Stimulated activated CD4-positive, alpha-beta T cell treated with anti-CD3 and anti-CD28 coated beads, Interleukin-4, amount 100 ng/mL, for 1 hour (primary cell): ENCODE measurements around the gene KCNAB2.

Experiments used
- DNase-seq: peaks from one replicate; pipeline ENCODE4 v3.0.0-alpha.2; 2020

KCNAB2 gene

DNA sequence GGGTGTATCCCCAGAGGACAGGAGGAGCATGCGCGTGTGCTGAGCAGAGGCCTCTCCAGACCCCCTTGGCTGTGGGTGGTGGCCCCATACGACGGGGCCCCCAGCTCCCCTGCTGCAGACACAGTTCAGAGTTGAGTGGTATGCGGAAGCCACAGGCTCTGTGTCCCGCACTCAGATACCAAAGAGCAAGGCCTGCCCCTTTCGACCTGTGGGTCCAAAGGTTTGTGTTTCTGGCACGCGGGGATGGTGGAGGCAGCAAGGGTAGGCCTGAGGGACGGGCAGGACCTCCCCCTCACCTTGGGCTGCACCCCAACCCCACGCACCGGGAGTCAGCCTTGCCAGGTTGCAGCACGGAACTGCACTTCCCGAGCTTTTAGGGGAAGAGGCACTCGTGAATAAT lies at the start of gene KCNAB2:
KCNAB2 (plus strand) TSS at position 328 of the 400 bp plus-strand sequence. CDS start 5,649 bp downstream, outside the sequence.
- no peak for DNase-seq

DNA sequence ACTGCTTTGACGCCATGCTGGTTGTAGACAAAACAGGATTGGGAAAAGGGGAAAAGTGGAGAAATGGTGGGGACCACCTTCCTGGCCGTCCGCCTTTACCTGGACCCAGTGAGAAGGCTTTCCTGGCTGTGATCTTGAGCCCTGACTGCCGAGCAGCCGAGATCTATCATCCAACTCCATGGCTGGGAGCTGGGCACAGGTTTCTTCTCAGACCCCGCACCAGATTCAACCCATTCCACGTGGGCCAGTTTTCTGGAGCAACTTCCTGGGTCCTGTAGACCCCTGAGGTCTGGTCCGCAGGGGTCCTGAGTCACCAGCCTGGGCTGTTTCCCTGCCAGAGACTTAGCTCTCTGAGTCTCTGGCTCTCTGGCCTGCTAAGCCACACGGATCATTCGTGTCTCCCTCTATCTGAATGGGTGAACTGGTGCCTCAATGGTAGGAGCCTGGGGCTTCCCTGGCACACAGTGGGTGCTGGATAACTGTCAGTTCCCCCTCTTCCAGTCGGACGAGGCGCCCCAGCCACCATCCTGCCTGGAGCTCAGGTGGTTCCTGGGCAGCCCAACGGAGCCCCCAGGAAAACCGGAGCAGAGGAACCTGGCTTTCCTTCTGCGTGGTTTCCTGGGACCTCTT lies 48.9 kb upstream of the KCNAB2 start:
- no peak for DNase-seq

DNA sequence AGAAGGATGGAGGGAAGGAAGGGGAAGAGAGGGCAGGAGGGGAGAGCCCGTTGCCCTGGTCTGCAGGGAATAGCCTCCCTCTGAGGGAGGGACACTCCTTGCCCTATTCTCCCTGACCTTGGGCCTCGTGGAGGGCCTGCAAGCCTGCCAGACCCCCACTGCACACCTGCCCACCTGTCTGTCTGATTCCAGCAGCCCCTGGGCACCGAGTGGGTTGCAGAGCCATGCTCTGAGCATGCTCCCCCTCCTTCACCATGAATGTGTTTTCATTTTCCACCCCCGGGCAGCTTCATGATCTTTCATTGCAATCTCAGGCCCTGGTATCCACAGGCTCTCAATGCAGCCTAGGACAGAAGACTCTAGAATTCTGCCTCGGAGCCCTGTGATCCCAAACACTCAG lies 48.4 kb upstream of the KCNAB2 start:
- DNase-seq = no peak

DNA sequence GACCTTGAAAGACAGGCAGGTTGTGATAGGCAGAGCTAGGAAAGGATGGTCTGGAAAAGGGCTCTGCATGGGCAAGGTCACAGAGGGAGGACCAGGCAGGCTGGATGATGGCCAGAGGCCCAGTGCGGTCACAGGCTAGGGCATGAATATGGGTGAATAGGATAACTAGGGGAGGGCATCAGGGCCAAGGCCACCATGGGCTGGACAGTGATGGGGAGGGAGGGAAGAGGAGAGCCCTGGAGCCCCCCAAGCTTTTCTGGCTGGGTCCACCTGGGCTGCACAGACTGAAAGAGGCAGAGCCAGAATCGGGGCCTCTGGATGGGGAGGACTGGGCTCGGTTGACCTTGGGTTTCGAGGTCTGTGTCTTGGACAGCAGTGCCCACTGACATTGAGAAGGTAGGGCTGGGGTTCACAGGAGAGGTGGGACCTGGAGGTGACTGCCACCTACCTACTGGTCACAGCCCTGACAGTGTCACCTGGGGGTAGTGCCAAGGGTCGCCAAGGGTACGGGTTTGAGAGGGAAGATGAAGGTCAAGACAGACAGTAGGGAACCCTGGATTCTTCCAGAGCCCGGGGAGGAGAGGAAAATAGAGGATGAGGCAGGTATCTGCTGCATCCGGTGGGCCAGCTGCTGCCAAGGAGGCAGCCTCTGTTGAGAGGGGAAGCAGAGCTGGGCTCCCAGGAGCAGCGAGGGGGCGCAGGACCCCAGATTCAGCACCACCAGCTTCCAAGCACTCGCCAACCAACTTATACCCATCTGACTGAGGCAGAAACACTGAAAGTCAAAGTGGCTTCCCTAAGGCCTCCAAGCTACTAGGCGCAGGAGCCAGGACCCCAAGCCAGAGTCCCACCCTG lies 47.4 kb upstream of the KCNAB2 start:
- no peak for DNase-seq

DNA sequence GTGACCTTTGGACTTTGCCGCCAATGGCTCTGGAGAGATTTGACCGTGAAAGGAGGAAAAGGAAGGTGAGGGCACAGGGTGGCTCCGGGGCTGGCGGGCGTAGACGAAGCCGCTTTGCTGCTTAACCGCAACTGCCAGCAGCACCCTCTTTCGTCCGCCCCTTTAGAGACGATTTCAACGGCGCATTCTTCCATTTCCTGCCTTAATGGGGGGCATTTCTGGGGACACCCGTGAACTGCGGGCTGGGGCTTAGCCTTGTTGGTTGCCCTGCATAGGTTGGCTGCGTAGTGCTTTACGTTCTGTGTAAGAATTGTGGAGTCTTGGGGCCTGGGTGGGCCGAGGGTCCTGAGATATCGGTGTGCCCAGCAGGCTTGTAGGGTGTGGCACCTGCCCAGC lies 46.8 kb upstream of the KCNAB2 start:
- no peak for DNase-seq

DNA sequence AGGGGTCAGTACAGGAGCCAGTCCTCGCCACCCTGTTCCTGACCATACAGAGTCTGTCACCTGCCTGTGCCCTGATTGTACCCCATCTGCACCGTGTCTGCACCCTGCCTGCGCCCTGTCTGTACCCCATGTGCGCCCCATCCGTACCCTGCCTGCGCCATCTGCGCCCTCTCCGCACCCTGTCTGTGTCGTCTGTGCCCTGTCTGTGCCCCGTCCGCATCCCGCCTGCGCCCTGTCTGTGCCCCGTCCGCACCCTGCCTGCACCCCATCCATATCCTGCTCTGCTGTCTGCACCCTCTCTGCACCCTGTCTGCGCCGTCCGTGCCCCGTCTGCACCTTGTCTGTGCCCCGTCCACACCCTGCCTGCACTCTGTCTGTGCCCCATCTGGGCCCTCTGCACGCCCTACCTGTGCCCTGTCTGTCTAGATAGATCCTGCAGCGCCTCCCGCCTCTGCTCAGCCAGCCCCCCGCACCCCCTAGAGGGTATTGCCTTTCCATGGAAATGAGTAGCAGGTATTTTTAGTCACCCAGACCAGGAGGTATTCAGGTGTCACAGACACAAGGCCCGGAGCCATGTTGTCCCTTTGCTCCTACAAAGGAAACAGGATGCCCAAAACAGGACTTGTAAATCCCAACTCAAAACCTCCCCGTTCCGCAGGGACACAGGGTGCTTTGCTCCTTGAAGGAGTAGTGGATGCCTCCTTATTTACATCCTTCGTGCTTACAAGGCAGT lies 45.8 kb upstream of the KCNAB2 start:
- no peak for DNase-seq

DNA sequence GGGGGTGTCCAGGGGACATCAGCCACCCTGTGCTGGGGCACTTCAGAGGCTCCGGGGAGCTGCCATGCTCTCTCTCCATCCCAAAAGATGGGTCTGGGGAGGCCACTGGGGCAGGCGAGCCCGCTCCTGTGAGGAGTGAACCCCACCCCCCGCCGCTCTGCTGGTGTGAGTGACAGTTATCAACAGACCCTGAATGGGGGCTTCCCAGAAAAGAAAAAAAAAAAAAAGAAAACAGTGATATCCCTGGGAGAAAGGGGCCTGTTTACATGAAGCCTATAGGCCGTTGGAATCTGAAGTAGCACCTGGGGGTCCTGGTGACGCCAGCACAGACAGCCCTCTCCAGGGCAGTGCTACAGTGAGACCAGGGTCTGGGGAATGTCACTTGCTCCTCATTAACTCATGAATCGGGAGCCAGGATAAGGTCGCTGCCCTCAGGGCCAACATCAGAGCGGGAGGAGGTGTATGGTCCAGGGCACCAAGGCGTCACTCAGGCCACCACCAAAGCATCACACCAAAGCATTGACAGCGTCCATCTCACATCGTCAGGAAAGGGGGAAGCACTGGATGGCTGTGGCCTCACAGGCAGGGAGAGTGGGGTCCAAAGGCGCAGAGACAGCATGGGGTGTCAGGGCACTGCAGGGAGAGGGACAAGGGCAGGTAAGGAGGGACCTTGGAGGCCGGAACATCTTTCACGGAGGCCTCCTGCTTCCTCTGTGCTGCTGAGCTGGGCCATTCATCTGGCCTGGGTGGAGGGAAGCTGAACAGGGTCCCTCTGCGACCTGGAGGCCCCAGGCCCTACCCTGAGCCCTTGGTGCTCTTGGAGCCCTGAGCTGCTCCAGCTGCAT lies 45.0 kb upstream of the KCNAB2 start:
- DNase-seq = no peak

DNA sequence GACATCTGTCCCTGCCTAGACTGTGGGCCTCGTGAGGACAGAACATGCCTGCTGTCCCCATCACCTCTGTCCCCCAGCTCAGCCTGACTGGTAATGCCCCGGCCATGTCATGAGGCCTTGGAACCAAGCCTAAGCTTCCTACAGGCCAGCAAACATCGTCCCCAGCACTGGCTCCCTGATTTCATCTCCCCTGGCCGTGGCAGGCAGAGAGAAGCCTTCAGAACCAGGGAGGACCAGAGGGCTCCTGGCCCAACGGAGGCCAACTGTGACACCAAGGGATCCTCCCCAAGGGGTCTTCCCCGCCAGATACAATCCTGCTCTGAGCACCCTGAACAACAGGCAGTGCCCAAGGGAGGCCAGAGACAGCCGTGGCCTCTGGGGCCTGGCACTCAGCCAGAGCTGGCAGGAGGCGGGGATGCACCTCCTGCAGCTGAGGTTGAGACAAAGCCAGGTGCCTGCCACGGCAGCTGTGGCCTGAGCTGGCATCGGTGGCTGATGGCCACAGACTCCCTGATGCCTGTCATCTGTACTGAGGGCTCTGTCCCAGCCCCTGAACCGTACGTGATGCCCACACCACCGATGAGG lies 43.6 kb upstream of the KCNAB2 start:
- DNase-seq = no peak

DNA sequence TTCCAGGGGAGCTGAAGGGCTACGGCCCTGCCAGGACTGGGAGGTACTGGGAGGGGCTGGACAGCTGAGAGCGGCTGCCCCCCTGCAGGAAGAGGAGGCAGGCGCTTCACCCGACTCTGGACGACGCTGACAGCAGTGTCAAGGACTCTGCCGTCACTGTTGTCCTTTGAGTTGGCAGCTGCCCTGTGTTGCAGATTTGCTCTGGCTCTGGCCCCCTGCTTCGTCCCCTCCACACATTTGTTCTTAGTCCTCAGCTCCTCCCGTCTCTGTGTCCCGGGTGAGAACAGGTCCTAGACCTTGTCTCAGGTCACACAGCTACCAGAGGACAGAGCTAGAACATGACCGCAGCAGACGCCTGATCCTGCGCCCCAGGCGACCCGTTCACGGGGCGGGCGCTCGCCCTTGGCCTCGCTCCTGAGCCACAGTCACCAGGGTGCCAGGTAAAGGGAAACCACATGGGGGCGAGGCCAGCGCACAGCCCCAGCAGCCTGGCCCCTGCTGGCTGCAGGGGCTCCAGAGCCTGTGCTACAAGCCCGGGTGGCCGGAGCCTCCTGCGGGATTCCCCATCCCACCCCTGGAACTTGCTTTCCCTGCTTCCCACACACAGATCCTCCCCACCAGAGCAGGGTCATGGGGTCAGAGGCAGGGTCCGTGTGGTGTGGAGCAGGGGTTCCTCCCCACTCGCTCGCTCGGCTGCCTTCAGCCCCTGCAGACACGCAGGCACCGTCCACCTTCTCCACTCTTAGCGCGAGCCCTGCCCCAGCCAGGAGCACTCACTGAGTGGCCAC lies 42.8 kb upstream of the KCNAB2 start:
- no peak for DNase-seq

DNA sequence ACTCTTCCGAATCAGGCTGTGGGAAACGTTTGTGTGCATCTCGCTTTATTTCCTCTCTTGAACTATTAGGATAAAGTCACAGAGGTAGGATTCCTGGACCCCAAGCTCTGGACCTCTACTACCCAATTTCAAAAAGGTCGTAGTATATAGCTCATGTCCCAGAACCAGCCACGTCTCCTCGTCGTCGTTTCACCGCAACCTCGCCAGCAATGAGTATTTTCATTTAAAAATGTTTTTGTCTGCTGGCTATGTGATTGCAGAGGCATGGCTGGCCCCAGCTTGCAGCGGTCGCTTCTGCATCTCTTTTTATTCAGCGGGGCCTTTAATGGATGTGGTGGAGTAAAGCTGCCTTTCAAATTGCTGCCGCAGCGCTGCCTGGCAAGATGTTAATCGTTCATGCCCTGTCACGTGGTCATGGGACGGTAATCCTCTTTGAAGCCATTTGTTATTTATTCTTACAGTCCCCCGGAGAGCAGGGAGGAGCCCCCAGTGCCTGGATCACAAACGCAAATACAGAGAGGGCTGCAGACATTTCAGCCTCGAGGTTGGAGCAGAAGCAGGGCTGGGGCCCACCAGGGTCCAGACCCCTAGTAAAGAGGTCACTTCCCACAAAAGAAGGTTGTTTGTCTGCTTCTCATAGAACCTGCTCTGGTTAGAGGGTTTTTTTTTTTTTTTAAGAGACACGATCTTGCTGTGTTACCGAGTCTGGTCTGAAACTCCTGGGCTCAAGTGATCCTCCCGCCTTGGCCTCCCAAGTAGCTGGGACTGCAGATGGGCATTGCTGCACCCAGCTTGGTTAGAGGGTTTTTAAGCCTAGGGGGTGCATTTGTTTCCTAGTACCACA lies 41.9 kb upstream of the KCNAB2 start:
- no peak for DNase-seq

DNA sequence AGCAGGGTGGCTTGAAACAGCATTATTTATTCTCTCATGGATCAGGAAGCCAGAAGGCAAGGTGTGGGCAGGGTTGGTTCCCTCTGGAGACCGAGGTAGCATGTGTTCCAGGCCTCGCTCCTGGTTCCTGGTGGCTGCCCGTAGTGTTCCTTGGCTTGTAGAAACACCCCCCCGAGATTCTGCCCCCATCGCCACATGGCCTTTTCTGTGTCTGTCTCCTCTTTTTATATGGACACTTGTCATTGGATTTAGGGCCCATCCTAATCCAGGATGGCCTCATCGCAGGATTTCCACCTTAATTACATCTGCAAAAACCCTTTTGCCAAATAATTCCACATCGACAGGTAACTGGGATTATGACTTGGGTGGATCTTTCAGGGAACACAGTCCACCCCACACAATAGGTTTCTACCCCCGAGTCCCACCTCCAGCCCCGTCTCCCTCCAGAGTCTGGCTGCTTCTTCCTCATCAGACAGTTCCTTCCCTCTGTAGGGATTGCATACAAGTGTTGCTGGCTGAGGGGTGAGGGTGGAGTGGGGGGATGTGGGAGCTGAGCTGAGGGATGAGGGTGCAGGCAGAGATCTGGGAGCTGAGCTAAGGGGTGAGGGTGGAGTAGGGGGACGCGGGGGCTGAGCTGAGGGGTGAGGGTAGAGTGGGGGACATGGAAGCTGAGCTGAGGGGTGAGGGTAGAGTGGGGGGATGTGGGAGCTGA lies 41.1 kb upstream of the KCNAB2 start:
- no peak for DNase-seq

DNA sequence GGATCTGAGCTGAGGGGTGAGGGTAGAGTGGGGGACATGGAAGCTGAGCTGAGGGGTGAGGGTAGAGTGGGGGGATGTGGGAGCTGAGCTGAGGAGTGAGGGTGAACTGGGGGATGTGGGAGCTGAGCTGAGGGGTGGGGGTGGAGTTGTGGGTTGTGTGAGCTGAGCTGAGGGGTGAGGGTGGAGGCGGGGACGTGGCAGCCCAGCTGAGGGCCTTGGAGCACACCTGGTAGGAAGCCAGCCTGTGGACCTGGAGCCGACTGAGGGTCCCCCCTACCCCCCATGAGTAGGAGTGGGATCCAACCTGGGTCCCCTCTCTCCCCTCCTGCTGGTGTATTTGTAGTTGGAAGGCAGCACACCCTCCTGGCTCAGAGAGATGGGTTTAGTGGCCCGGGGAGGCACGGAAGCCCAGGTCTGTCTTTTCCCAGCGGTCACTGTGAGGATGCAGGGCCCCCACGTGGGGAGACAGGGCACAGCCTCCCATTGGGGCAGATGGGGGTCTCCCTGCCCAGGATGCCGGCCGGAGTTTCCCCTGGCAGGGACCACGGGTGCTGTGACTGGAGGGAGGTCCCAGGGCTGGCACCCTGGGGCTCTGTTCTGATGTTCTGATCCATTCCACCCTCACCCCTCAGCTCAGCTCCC lies 40.3 kb upstream of the KCNAB2 start:
- DNase-seq = no peak

DNA sequence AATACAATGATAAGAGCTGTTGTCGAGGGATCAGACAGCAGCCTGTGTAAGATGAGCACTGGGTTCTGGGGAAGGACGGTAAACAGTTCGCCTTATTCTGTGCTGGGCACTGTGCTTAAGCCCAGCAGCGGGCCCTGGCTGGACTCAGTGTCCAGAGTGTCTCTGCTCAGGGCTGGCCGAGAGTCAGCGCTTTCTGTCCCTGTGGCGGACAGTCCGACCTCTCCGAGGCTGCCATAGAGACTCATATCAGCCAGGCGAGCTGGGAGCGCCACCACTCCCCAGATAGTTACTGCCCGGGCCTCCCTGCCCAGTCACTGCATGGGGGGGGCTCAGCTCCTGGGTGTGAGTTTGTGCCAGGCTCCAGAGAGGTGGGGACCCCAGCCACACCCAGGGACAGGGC lies 38.8 kb upstream of the KCNAB2 start:
- DNase-seq = no peak

DNA sequence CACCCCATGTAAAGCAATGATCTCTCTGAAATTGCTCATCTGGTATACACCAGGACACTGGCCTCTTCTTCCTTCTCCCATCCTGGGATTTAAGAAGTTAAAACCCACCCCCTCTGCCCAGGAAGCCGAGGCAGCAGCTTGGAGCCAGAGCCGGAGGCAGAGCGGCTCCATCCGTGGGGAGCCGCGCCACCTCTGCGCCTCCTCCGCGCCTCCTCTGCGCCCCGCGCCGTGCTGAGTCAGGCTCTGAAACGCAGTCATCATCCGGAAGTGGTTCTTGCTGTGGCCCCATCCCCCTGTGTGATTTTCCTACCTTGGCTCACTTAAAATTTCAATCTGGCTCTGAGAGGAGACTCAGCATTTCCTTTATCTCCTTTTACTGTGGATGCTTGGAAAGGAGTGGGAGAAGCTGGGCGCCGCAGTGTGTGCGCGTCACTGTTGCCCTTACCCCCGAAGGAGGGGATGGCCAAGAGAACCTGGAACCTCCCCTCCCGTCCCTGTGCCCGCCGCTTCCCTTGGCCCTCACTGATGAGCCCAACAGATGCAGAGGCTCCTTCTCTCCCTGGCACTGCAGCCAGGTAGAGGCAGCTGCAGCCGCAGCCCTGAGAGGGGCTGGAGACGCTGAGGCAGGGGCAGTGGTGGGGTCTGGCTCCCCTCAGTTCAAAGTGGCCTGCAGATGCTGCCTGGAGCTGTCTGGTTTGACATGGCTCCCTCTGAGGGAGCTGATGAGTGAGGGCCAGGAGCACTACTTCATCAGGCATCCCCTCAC lies 38.2 kb upstream of the KCNAB2 start:
- no peak for DNase-seq

DNA sequence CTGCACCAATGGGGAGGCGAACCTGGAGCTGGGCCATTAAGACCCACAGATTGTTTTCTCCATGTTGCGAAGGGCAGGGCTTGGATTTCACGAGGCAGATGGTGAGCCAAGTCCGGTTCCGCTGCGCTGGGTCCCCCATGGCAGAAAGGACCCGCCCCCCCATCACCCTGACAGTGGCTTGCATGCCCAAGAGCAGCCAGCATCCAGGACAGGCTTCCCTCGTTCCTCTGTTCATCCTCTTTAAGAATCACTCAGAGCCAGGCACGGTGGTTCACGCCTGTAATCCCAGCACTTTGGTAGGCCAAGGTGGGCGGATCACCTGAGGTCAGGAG lies 37.6 kb upstream of the KCNAB2 start:
- DNase-seq = no peak

DNA sequence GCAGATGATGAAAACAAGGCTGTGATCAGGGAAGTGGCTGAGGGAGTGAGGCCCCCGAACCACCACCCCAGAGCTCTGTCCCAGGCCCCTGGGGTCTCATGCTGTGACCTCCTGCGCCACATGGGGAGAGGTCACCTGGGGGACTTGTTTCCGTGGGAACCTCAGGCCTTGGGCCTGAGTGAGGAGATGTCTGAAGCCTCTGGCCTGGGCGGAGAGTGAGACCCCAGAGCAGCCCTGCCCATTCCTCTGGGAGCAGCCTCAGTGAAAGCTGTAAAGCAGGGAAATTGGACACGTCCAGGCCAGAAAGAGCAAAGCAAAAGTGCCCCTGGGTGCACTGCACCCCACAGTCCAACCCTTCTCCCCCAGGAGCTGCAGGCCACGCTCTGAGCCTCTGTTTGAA lies 37.0 kb upstream of the KCNAB2 start:
- DNase-seq = no peak

DNA sequence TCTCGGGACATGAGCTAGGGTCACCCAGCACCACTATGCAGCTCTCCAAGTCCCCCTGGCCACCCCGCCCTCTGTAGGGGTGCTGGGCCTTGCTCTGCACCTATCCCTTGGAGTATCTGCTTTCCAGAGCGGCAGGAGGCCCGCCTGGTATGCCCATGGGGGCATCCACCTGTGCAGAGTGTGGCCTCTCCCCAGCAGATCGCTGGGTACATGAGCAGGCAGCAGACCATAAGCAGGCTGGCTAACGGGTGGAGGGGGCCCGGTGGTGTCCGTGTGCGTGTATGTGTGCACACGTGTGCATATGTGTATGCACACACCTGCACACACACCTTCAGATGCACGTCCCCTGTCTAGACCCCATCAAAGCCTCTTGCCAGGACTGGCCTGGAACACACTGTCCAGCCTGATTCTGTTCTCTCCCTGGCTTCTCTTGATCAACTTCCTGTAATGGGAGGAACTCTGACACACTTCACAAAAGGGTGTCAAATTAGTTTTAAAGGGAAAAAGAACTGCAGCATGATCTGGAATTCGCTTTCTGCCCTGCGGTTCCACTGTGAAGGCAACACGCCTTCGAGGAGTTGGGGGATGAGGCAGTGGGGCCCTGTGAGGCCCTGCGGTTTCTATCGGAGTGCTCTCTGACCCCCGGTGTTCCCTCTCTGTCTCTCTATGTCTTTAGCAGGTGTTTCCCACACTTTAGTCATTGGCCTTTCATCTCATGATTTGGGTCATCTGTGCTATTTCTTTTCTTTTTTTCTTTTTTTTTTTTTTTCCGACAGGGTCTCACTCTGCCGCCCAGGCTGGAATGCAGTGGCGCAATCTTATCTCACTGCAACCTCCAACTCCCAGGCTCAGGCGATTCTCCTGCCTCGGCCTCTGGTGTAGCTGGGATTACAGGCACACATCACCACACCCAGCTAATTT lies 36.3 kb upstream of the KCNAB2 start:
- DNase-seq = no peak

DNA sequence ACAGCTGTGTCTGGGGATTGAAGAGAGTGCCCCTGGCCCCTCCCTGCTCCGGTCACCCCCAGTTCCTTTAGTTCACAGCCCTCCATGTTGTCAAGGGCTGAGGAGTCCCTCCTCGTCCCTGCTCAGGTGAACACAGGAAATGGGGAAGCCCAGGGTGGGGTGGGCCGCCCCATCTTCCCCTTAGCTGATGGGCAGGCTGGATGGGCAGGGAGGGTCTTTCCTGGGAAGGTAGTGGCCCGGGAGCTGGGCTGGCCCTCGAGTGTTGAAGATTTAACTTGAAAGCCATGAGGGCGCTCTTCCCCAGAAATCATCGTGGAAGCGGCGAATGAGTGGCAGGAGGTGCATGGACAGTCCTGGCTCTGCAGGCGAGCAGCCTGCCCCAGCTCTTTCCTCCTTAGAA lies 35.1 kb upstream of the KCNAB2 start:
- no peak for DNase-seq
